Measurements from ENCODE around the gene ULK4. TPM values are rescaled to one million over a fixed set of nuclear protein-coding genes. Genes with fewer than 3 reads are reported as not detected.

The ULK4 gene
- total RNA-seq, 2 donors from 2014 or later: 11.1 to 17.9 TPM

DNA sequence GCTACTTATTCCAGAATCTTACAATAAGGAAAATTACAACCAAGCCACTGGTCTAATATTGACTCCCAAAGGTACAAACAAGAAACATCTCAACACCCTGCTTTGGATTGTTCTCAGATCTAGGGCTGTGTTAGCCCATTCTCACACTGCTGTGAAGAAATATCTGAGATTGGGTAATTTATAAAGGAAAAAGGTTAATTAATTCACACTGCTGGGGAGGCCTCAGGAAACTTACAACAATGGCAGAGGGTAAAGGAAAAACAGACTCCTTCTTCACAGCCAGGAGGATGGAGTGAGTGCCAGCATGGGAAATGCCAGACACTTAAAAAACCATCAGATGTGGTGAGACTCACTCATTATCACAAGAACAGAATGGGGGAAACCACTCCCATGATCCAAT is 208.3 kb downstream of the ULK4 start:
- peaks cover 14% of the 10 kb centered on the region for H3K36me3 Mint-ChIP-seq (ENCODE audit: low read depth)
- peaks cover 2% of the 10 kb centered on the region for H3K9me3 Mint-ChIP-seq
- no peaks in the 10 kb centered on the region for H3K27me3 Mint-ChIP-seq (ENCODE audit: insufficient read depth)
- H3K4me1 ChIP-seq (ENCODE audit: control insufficient read depth, insufficient read depth, low read length): no peaks in the 10 kb centered on the region
- H3K36me3 ChIP-seq (ENCODE audit: control insufficient read depth, insufficient read depth, low read length): no peaks in the 10 kb centered on the region
- H3K4me3 Mint-ChIP-seq: no peak overlapping the region
- no peak overlapping the region for H3K27ac ChIP-seq (ENCODE audit: low read depth, low read length)
- no peak for TF ChIP-seq CTCF (conservative IDR thresholded peaks at IDR 0.05)
- H3K9ac ChIP-seq (ENCODE audit: extremely low read depth, low read length, poor library complexity, severe bottlenecking): no peak overlapping the region
- H3K9me3 ChIP-seq (ENCODE audit: control insufficient read depth, low read length): no peaks in the 10 kb centered on the region
- no peaks in the 10 kb centered on the region for H3K27me3 ChIP-seq (ENCODE audit: control insufficient read depth, insufficient read depth, low read length, poor library complexity, severe bottlenecking)
- H3K4me3 ChIP-seq (ENCODE audit: low read length): no peak overlapping the region
- H3K4me1 Mint-ChIP-seq: peaks cover 4% of the 10 kb centered on the region
- no peak overlapping the region for H3K27ac Mint-ChIP-seq
- no peak for DNase-seq

DNA sequence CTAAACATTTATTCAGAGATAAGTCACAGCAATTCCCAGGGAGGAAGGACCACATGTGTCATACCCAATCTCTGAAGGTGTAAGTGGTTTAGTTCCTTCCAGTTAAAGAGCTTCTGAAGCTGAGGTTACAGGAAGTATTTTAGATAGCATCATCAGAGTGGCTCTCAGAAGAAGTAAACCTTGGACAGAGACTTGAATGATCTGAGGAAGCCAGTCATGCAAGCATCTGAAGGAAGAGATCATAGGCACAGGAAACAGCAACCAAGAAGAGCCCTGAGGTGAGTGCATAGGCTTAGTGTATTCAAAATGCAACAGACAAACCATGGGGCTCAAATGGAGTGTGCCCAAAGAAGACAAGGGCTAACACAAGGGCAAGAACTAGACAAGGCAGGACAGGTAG is 210.3 kb downstream of the ULK4 start:
- Mint-ChIP-seq H3K36me3 (ENCODE audit: low read depth) (peaks cover 14% of the 10 kb centered on the region), H3K4me3 (no peak overlapping the region), H3K4me1 (peaks cover 4% of the 10 kb centered on the region), H3K27ac (no peak overlapping the region), H3K9me3 (no peaks in the 10 kb centered on the region), H3K27me3 (ENCODE audit: insufficient read depth) (no peaks in the 10 kb centered on the region)
- Histone ChIP-seq H3K9ac (ENCODE audit: extremely low read depth, low read length, poor library complexity, severe bottlenecking) (no peak overlapping the region), H3K4me1 (ENCODE audit: control insufficient read depth, insufficient read depth, low read length) (no peaks in the 10 kb centered on the region), H3K27me3 (ENCODE audit: control insufficient read depth, insufficient read depth, low read length, poor library complexity, severe bottlenecking) (no peaks in the 10 kb centered on the region), H3K4me3 (ENCODE audit: low read length) (no peak overlapping the region), H3K36me3 (ENCODE audit: control insufficient read depth, insufficient read depth, low read length) (no peaks in the 10 kb centered on the region), H3K27ac (ENCODE audit: low read depth, low read length) (no peak overlapping the region), H3K9me3 (ENCODE audit: control insufficient read depth, low read length) (no peaks in the 10 kb centered on the region)
- no peak for DNase-seq
- TF ChIP-seq CTCF (conservative IDR thresholded peaks at IDR 0.05): no peak

- TF ChIP-seq CTCF (conservative IDR thresholded peaks at IDR 0.05): no peak
- 91 to 96% methylated on average over 3 to 4 of the region's 4 CpGs for WGBS, 2 experiments (ENCODE audit: insufficient coverage in 1 of 2, insufficient read length in 1 of 2)
- Mint-ChIP-seq H3K36me3 (ENCODE audit: low read depth) (peaks cover 14% of the 10 kb centered on the region), H3K27me3 (ENCODE audit: insufficient read depth) (no peaks in the 10 kb centered on the region), H3K4me1 (peaks cover 4% of the 10 kb centered on the region), H3K27ac (no peak overlapping the region), H3K9me3 (no peaks in the 10 kb centered on the region), H3K4me3 (no peak overlapping the region)
- Histone ChIP-seq H3K27me3 (ENCODE audit: control insufficient read depth, insufficient read depth, low read length, poor library complexity, severe bottlenecking) (no peaks in the 10 kb centered on the region), H3K9ac (ENCODE audit: extremely low read depth, low read length, poor library complexity, severe bottlenecking) (no peak overlapping the region), H3K36me3 (ENCODE audit: control insufficient read depth, insufficient read depth, low read length) (no peaks in the 10 kb centered on the region), H3K27ac (ENCODE audit: low read depth, low read length) (no peak overlapping the region), H3K4me3 (ENCODE audit: low read length) (no peak overlapping the region), H3K4me1 (ENCODE audit: control insufficient read depth, insufficient read depth, low read length) (no peaks in the 10 kb centered on the region), H3K9me3 (ENCODE audit: control insufficient read depth, low read length) (no peaks in the 10 kb centered on the region)
- no peak for DNase-seq
Measured at GRCh38 chr3:41749988-41750387, 211.9 kb downstream of the ULK4 start.

Data from endodermal cell (in vitro differentiated cells).